DLD1 (cell line): Measurements from ENCODE around the gene EPB41L4B.

Experiments used
- in situ Hi-C: cut with HindIII; loops from 2 replicates; pipeline ENCODE4 v1.10.0; 2017; ENCODE audit warnings: low sequenced_read_pairs

The EPB41L4B gene

GRCh38 chr9:109301012-109301411, 19.8 kb downstream of the EPB41L4B start:
- in situ Hi-C loops = no loop called here

GRCh38 chr9:109299891-109300290, 21.0 kb downstream of the EPB41L4B start:
- in situ Hi-C loops = loop anchor here (25.0 kb wide), 1 partner anchor 187 kb away; the partner anchor contains the start of gene PTPN3

GRCh38 chr9:109297899-109298298, 23.0 kb downstream of the EPB41L4B start:
- in situ Hi-C loops = loop anchor here (25.0 kb wide), 1 partner anchor 189 kb away; the partner anchor contains the start of gene PTPN3

GRCh38 chr9:109295221-109296130, 25.4 kb downstream of the EPB41L4B start:
- in situ Hi-C loops = loop anchor here (25.0 kb wide), 1 partner anchor 192 kb away; the partner anchor contains the start of gene PTPN3

- in situ Hi-C loops = loop anchor here (25.0 kb wide), 1 partner anchor 197 kb away; the partner anchor contains the start of gene PTPN3
Observed at GRCh38 chr9:109290385-109290784, 30.5 kb downstream of the EPB41L4B start.

- in situ Hi-C loops = loop anchor here (25.0 kb wide), 1 partner anchor 197 kb away; the partner anchor contains the start of gene PTPN3
Observed at GRCh38 chr9:109289931-109290330, 30.9 kb downstream of the EPB41L4B start.

GRCh38 chr9:109289186-109289585, 31.7 kb downstream of the EPB41L4B start:
- in situ Hi-C loops = loop anchor here (25.0 kb wide), 1 partner anchor 198 kb away; the partner anchor contains the start of gene PTPN3

GRCh38 chr9:109286981-109287380, 33.9 kb downstream of the EPB41L4B start:
- in situ Hi-C loops = loop anchor here (25.0 kb wide), 1 partner anchor 200 kb away; the partner anchor contains the start of gene PTPN3

- in situ Hi-C loops = loop anchor here (25.0 kb wide), 1 partner anchor 201 kb away; the partner anchor contains the start of gene PTPN3
Observed at GRCh38 chr9:109286571-109286977, 34.3 kb downstream of the EPB41L4B start.

- in situ Hi-C loops = loop anchor here (25.0 kb wide), 1 partner anchor 204 kb away; the partner anchor contains the start of gene PTPN3
Observed at GRCh38 chr9:109283672-109284071, 37.2 kb downstream of the EPB41L4B start.

- in situ Hi-C loops = loop anchor here (25.0 kb wide), 1 partner anchor 204 kb away; the partner anchor contains the start of gene PTPN3
Observed at GRCh38 chr9:109283012-109283411, 37.8 kb downstream of the EPB41L4B start.

GRCh38 chr9:109282302-109282701, 38.6 kb downstream of the EPB41L4B start:
- in situ Hi-C loops = loop anchor here (25.0 kb wide), 1 partner anchor 205 kb away; the partner anchor contains the start of gene PTPN3

GRCh38 chr9:109281518-109281917, 39.3 kb downstream of the EPB41L4B start:
- in situ Hi-C loops = loop anchor here (25.0 kb wide), 1 partner anchor 206 kb away; the partner anchor contains the start of gene PTPN3

GRCh38 chr9:109278848-109279247, 42.0 kb downstream of the EPB41L4B start:
- in situ Hi-C loops = loop anchor here (25.0 kb wide), 1 partner anchor 208 kb away; the partner anchor contains the start of gene PTPN3

- in situ Hi-C loops = loop anchor here (25.0 kb wide), 1 partner anchor 209 kb away; the partner anchor contains the start of gene PTPN3
Observed at GRCh38 chr9:109278216-109278615, 42.6 kb downstream of the EPB41L4B start.

GRCh38 chr9:109277451-109277850, 43.4 kb downstream of the EPB41L4B start:
- in situ Hi-C loops = loop anchor here (25.0 kb wide), 1 partner anchor 210 kb away; the partner anchor contains the start of gene PTPN3

- in situ Hi-C loops = loop anchor here (25.0 kb wide), 1 partner anchor 211 kb away; the partner anchor contains the start of gene PTPN3
Observed at GRCh38 chr9:109276469-109277440, 44.1 kb downstream of the EPB41L4B start.

GRCh38 chr9:109274884-109275730, 45.8 kb downstream of the EPB41L4B start:
- in situ Hi-C loops = loop anchor here (25.0 kb wide), 1 partner anchor 212 kb away; the partner anchor contains the start of gene PTPN3

- in situ Hi-C loops = no loop called here
Observed at GRCh38 chr9:109273869-109274268, 47.0 kb downstream of the EPB41L4B start.
